Measurements from ENCODE around the gene HSPA4L.

The HSPA4L gene

GRCh38 chr4:127870281-127870680, 88.2 kb downstream of the HSPA4L start:
- DNase-seq (ENCODE audit: low read depth) = no peak

- peak; percentile 49 for DNase-seq (ENCODE audit: low read depth)
Measured at GRCh38 chr4:127870688-127871087, 88.6 kb downstream of the HSPA4L start.

- no peak for DNase-seq (ENCODE audit: low read depth)
Measured at GRCh38 chr4:127875791-127876190, 93.7 kb downstream of the HSPA4L start.

GRCh38 chr4:127880763-127881562, 98.8 kb downstream of the HSPA4L start, which contains the start of gene PLK4:
Gene PLK4 (plus strand): TSS chr4:127880893. CDS start chr4:127881135, 242 bp downstream.
- DNase-seq (ENCODE audit: low read depth) = peak; percentile 90

- peak; percentile 70 for DNase-seq (ENCODE audit: low read depth)
Measured at GRCh38 chr4:127881563-127881864, 99.4 kb downstream of the HSPA4L start.

GRCh38 chr4:127888559-127888958, 106.4 kb downstream of the HSPA4L start:
- no peak for DNase-seq (ENCODE audit: low read depth)

- peak; percentile 35 for DNase-seq (ENCODE audit: low read depth)
Measured at GRCh38 chr4:127889903-127890302, 107.8 kb downstream of the HSPA4L start.

All from amniotic epithelial cell (primary cell).